ENCODE data around the gene LGALS4.
"Not testable (repeated sequence)": the region's sequence is repeated elsewhere in the genome, so short reads cannot be mapped to it uniquely, and the experiment has no call there.

The LGALS4 gene

GRCh38 chr19:38841787-38842438, 29.2 kb upstream of the LGALS4 start:
- no peak for DNase-seq

- no peak for DNase-seq
Observed at GRCh38 chr19:38841180-38841766, 28.5 kb upstream of the LGALS4 start.

- no peak for DNase-seq
Observed at GRCh38 chr19:38840583-38840968, 27.8 kb upstream of the LGALS4 start.

- no peak for DNase-seq
Observed at GRCh38 chr19:38839816-38840582, 27.3 kb upstream of the LGALS4 start.

- no peak for DNase-seq
Observed at GRCh38 chr19:38838986-38839761, 26.4 kb upstream of the LGALS4 start.

GRCh38 chr19:38838208-38838985, 25.7 kb upstream of the LGALS4 start:
- DNase-seq, result no peak

GRCh38 chr19:38837656-38838121, 24.9 kb upstream of the LGALS4 start:
- no peak for DNase-seq

GRCh38 chr19:38836983-38837626, 24.4 kb upstream of the LGALS4 start:
- DNase-seq, result no peak

GRCh38 chr19:38836159-38836982, 23.6 kb upstream of the LGALS4 start:
- no peak for DNase-seq

GRCh38 chr19:38834590-38834989, 21.8 kb upstream of the LGALS4 start:
- no peak for DNase-seq

GRCh38 chr19:38834104-38834490, 21.4 kb upstream of the LGALS4 start:
- DNase-seq, result no peak

- no peak for DNase-seq
Observed at GRCh38 chr19:38833092-38833425, 20.3 kb upstream of the LGALS4 start.

GRCh38 chr19:38831142-38831605, 18.4 kb upstream of the LGALS4 start:
- peak; percentile 62 for DNase-seq

- peak; percentile 6 for DNase-seq
Observed at GRCh38 chr19:38830039-38830733, 17.4 kb upstream of the LGALS4 start.

- DNase-seq, result peak; percentile 55
Observed at GRCh38 chr19:38829203-38829602, 16.5 kb upstream of the LGALS4 start.

- DNase-seq, result no peak
Observed at GRCh38 chr19:38826856-38827551, 14.3 kb upstream of the LGALS4 start.

- not testable (repeated sequence) for DNase-seq
Observed at GRCh38 chr19:38825936-38826335, 13.2 kb upstream of the LGALS4 start.

GRCh38 chr19:38821230-38821825, 8.6 kb upstream of the LGALS4 start:
- not testable (repeated sequence) for DNase-seq

- no peak for DNase-seq
Observed at GRCh38 chr19:38819231-38819920, 6.6 kb upstream of the LGALS4 start.
